ENCODE data around the gene YPEL1. TPM values are rescaled to one million over a fixed set of nuclear protein-coding genes. Genes with fewer than 3 reads are reported as not detected.

Gene YPEL1
- total and polyA plus RNA-seq, 10 of the 15 experiments (the other 5 are each of a cell fraction or from before 2014, with no cell fraction given): 0.13 to 5.0 (median 1.6) TPM

DNA sequence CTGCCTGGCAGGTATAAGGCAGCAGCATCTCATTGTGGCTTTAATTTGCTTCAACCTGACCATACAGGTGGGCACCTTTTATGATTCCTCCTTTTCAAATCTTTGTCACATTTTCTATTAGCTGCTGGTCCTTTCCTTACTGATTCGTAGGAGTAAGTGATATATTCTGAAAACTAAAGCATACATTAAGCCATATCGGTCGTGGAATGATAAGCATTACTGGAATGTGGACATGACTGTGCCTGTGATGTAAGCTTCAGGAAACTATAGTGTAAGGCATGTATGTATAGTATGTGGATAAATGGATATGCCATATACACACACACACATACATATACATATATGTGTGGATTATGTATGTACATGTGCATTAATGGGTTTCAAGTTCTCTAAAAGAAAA, 20.8 kb downstream of the YPEL1 start:
- 75% methylated on average over 3 of the region's 3 CpGs for WGBS (ENCODE audit: insufficient coverage, insufficient replicate concordance, low lambda C conversion rate, missing lambda C conversion rate)
- Histone ChIP-seq H3K79me2 (ENCODE audit: control insufficient read depth, insufficient read depth, low read length) (no peaks in the 10 kb centered on the region), H3K4me1 (ENCODE audit: control insufficient read depth, insufficient read depth, low read length) (no peaks in the 10 kb centered on the region), H3K36me3 (ENCODE audit: control insufficient read depth in 2 of 2, insufficient read depth in 2 of 2, low read length in 1 of 2) (no peaks in the 10 kb centered on the region), H3K9me3 (replicated peaks; ENCODE audit: control insufficient read depth, insufficient read depth, low read length) (no peaks in the 10 kb centered on the region), H3K4me2 (ENCODE audit: control insufficient read depth, insufficient read depth) (no peak overlapping the region), H4K20me1 (ENCODE audit: control insufficient read depth, insufficient read depth) (no peaks in the 10 kb centered on the region), H3K27ac (ENCODE audit: control insufficient read depth, insufficient read depth) (no peak overlapping the region), H3K27me3 (replicated peaks in 1 of 2; ENCODE audit: control insufficient read depth in 2 of 2, insufficient read depth in 2 of 2, low read length in 1 of 2) (no peaks in the 10 kb centered on the region), H3K9ac (ENCODE audit: control insufficient read depth, insufficient read depth, low read length) (no peak overlapping the region), H3K4me3 (no peak overlapping the region), H2AFZ (ENCODE audit: control insufficient read depth, low read depth, low read length) (no peak overlapping the region)
- TF ChIP-seq IKZF1 (conservative IDR thresholded peaks at IDR 0.05) (no peak), POLR2AphosphoS5 (IDR thresholded peaks at IDR 0.05; ENCODE audit: low read length) (no peak), MEF2B (IDR thresholded peaks at IDR 0.05; ENCODE audit: partially characterized antibody, poor library complexity, severe bottlenecking) (no peak), BCL11A (IDR thresholded peaks at IDR 0.05; ENCODE audit: low read depth, low read length) (no peak), WRNIP1 (IDR thresholded peaks at IDR 0.05; ENCODE audit: borderline replicate concordance, low read depth, low read length) (no peak)
- TF ChIP-seq, protein P1, sequence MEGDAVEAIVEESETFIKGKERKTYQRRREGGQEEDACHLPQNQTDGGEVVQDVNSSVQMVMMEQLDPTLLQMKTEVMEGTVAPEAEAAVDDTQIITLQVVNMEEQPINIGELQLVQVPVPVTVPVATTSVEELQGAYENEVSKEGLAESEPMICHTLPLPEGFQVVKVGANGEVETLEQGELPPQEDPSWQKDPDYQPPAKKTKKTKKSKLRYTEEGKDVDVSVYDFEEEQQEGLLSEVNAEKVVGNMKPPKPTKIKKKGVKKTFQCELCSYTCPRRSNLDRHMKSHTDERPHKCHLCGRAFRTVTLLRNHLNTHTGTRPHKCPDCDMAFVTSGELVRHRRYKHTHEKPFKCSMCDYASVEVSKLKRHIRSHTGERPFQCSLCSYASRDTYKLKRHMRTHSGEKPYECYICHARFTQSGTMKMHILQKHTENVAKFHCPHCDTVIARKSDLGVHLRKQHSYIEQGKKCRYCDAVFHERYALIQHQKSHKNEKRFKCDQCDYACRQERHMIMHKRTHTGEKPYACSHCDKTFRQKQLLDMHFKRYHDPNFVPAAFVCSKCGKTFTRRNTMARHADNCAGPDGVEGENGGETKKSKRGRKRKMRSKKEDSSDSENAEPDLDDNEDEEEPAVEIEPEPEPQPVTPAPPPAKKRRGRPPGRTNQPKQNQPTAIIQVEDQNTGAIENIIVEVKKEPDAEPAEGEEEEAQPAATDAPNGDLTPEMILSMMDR (IDR thresholded peaks at IDR 0.05 in 2 of 3, conservative IDR thresholded peaks at IDR 0.05 in 1 of 3; ENCODE audit: control insufficient read depth in 2 of 3, extremely low read depth in 1 of 3, insufficient read depth in 1 of 3, low read depth in 3 of 3, low read length in 3 of 3): no peak
- TF ChIP-seq, protein P2, sequence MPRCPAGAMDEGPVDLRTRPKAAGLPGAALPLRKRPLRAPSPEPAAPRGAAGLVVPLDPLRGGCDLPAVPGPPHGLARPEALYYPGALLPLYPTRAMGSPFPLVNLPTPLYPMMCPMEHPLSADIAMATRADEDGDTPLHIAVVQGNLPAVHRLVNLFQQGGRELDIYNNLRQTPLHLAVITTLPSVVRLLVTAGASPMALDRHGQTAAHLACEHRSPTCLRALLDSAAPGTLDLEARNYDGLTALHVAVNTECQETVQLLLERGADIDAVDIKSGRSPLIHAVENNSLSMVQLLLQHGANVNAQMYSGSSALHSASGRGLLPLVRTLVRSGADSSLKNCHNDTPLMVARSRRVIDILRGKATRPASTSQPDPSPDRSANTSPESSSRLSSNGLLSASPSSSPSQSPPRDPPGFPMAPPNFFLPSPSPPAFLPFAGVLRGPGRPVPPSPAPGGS (IDR thresholded peaks at IDR 0.05; ENCODE audit: borderline replicate concordance, insufficient read depth, low read depth, low read length, poor library complexity, severe bottlenecking): no peak
- CTCF ChIA-PET: interaction anchor here (0.9 to 1.1 kb wide), 5 partner anchors 10 to 224 kb away, joined by 3 to 4 read pairs (median 3); no protein-coding TSS in a partner anchor
- BruUV-seq (replicated peaks): no TSS peak
- SMC1A ChIA-PET (ENCODE audit: uncharacterized antibody, unreplicated experiment): interaction anchor here (1.3 to 2.2 kb wide), 2 partner anchors 48 to 238 kb away, joined by 3 to 12 read pairs; partner anchors contain the start of gene PPM1F
- in situ Hi-C loops (cut with MboI) (loop anchor here (5.0 to 25.0 kb wide), 3 partner anchors 233 to 1198 kb away; no protein-coding TSS in a partner anchor), intact Hi-C loops (cut with micrococcal nuclease; ENCODE audit: unreplicated experiment) (no loop called here)
- FAIRE-seq (no peak), DNase-seq (ENCODE audit: low read depth, low spot score) (no peak), ATAC-seq (no peak)
- RAD21 ChIA-PET (ENCODE audit: unreplicated experiment): interaction anchor here (1.1 to 2.3 kb wide), 2 partner anchors 48 to 143 kb away, joined by 4 to 13 read pairs; no protein-coding TSS in a partner anchor
- POLR2A ChIA-PET: interaction anchor here (0.8 kb wide), 1 partner anchor 128 kb away, joined by 3 read pairs; no protein-coding TSS in a partner anchor

All from GM12878 (cell line).